GM18870 (cell line): ENCODE measurements around the gene ARID4B.
"Not testable (repeated sequence)": the region's sequence is repeated elsewhere in the genome, so short reads cannot be mapped to it uniquely, and the experiment has no call there.

Source experiments
- ATAC-seq: cut with Tn5 transposase; IDR thresholded peaks from one replicate; pipeline ENCODE4 v1.9.1; 2021; ENCODE audit warnings: moderate library complexity; ENCODE audit not compliant: unreplicated experiment

Gene ARID4B

DNA sequence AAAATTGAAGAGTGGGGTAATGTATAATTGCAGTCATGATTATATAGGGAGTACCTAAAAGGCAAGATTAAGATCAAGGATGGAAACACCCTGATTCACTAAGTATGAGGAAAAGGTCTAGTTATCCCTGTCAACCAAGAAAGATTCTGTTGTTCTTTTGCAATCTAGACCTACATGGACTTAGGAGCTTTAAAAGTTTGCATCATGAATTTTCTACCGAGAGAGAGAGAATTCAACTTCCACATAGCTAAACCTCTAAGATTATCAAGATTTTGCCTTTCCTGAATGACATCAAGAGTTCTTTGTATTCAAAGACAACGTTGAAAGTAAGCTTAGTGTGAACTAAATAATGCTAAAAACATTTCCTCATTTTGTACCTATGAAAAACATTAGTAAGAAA, 88.1 kb downstream of the ARID4B start:
- no peak for ATAC-seq

DNA sequence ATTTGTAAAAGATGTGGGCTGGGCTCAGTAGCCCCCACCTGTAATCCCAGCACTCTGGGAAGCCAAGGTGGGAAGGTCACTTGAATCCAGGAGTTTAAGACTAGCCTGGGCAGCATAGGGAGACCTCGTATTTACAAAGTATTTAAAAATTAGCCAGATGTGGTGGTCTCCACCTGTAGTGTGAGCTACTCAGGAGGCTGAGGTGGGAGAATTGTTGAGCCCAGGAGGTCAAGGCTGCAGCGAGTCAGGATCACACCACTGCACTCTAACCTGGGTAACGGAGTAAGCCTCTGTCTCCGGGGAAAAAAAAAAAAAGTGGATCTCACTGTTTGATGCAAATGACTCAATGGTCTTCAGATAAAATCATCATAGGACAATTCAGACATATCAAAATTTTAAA, 89.4 kb downstream of the ARID4B start:
- no peak for ATAC-seq

DNA sequence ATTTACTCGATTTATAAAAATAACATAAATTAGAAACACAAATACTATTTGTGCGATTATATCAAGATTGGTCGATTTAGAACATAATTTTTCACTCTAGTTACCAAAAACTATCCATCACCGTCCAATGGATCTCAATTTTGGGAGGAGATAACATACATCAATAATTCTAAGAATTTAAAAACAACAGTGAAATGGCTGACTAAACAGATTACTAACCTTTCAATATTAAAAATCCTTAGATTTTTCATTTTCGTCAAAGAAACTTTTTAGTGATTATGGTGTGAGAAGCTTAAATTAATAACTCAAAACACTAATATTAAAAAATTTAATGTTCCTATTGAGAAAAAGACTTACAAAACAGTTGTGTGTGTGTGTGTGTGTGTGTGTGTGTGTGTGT, 91.9 kb downstream of the ARID4B start:
- ATAC-seq: no peak

DNA sequence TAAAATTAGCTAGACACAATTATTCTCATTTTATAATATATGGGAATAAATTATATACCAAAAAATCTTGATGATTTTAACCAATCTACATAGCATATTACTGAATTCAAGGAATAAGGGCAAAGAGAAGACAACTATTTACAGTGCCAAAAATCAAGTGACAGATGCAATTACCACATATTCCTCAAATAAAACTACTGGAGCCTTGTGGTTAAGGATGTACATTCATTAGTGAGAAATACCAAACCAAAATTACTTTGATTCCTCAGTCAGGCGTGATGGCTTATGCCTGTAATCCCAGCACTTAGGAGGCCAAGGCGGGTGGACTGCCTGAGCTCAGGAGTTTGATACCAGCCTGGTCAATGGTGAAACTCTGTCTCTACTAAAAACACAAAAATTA, 98.1 kb downstream of the ARID4B start:
- no peak for ATAC-seq

DNA sequence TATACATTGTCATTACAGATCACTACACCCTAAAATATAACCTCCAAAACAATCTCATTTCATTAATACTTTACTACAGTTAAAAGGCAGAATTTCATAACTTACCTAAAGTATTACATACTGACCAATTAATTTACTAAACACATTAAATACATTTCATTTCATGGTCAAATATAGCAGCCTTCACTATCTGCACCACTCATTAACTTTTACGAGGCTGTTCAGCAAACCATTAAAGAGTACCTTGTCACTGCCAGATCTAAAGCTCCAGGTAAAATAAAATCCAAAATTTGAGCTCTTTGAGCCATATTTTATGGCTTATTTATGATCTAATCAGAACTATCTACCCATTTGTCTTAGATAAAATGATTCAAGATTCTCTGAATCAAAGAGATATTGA, 100.6 kb downstream of the ARID4B start:
- no peak for ATAC-seq

DNA sequence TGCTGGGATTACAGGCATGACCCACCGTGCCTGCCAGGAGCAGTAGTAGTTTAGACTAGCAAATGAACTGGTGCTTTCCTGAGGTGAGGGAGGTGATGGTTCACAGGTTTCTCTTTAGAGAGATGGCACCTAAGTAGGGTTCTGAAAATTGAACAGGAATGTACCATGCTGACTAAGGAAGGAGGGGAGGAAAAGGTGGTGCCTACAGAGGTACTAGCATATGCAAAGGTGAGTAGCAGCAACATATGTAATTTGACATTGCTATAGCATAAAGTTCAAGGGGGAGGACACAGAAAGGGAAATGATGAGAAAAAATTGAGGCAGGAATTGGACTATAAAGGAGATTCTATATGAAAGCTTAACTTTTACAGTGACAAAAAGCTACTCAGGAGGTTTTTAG, 101.0 kb downstream of the ARID4B start:
- no peak for ATAC-seq

DNA sequence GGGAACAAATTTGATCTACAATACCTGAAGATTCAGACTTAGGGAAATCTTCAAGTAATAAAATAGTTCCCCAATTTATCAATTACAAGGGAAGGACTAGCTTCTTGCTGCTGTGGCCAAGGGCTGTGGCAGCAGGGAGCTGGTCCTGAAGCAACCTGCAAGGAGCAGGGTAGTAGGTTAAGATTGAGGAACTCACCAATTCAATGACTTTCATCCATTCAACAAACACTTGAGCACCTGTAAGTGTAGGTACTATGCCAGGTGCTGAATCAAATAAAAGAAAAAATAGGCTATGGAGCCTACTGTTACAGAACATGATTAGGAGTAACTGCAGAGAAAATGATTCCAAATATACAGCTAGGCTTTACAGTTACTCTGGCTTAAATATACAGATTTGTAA, 102.7 kb downstream of the ARID4B start:
- no peak for ATAC-seq

DNA sequence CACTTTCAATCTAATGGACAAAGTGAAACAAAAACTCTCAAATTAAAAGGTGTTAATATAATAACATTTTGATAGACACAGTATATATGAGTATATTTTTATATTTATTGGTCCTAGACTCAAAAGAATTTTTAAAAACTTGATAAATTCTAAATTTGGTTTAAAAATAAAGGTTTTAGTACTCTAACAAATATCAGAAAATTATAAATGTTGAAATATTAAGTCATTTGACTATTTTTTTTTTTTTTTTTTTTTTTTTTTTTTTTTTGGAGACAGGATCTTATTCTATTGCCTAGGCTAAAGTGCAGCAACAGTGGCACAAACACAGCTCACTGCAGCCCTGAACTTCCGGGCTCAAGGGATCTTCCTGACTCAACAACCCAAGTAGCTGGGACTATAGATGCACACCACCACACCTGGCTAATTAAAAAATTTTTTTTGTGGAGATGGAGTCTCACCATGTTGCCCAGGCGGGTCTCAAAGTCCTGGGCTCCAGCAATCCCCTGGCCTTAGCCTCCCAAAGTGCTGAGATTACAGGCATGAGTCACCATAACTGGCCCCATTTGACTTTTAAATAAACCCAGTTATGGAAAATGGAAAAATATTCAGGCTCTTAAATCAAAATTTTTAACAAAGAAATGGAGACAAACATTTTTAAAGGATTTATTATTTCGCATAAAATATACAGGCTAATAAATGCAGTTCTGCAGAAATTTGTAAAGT, 106.2 kb downstream of the ARID4B start:
- no peak for ATAC-seq

DNA sequence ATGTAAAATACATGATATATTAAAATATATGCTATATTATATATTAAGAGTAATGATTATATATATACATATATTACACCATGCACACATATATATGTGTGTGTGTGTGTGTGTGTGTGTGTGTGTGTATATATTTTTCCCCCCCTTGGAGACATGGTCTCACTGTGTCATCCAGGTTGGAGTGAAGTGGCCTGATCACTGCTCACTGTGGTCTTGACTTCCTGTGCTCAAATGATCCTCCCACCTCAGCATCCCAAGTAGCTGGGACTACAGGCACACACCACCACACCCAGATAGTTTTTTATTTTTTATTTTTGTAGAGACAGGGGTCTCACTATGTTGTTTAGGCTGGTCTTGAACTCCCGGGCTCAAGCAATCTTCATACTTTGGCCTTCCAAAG, 112.5 kb downstream of the ARID4B start:
- ATAC-seq: no peak

DNA sequence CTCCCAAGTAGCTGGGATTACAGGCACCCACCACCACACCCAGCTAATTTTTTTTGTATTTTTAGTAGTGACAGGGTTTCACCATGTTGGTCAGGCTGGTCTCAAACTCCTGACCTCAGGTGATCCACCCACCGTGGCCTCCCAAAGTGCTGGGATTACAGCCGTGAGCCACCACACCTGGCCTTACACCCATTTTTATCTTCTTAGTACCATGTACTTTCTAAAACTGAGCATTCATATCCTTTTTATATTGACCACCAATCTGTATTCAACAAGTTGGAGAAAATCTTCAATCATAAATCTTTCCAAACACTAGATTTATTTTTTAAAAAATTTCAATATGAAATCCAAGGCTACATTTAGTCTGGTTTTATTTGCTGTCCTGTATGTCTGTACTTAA, 113.0 kb downstream of the ARID4B start:
- ATAC-seq: not testable (repeated sequence)

DNA sequence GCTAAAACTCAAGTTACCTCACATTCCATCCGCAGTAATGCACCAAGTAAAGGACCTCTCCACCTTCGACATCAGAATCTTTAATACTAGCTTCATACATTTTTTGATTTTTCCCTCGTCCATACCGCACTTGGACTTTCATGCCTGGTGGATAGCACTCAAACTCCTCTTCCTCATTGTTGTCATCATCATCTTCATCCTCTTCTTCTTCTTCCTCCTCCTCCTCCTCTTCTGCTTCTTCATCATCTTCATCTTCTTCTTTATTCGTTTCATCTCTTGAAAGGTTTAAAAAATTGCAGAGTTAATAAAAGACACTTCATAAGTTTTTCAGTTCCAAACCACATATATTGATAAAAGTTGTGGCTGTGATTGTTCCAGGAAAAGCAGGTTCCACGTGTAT, 114.2 kb downstream of the ARID4B start:
- ATAC-seq: no peak

DNA sequence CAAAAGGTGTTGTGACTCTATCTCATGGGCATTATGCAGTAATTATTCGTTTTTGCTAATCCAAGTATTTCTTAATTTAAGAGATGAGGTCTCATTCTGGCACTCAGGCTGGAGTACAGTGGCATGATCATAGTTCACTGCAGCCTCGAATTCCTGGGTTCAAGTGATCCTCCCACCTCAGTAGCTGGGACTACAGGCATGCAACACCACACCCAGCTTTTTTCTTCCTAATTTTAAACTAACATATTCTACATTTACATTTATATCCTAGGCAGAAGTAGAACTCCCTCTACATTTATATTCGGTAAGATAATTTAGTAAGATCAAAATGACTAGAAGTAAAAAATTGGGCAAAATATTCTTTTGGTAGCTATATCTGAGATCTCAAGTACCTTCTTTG, 116.5 kb downstream of the ARID4B start:
- ATAC-seq: no peak

DNA sequence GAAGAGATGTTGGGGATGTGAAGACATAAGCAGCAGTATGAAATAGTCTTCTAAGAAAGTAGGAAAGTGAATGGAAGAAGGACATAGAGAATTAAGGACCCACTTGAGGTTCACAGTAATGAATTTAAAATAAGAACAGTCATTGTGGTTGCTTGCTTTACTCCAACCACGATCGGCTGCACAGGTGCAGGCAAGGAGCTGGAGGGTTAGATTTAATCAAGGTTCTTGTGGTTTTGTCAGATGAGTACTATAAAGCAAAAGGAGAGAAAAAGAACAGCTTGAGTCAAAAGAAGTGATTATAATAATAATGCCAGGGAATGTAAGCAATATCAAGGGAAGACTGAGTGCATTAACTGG, 120.8 kb downstream of the ARID4B start:
- ATAC-seq: no peak

DNA sequence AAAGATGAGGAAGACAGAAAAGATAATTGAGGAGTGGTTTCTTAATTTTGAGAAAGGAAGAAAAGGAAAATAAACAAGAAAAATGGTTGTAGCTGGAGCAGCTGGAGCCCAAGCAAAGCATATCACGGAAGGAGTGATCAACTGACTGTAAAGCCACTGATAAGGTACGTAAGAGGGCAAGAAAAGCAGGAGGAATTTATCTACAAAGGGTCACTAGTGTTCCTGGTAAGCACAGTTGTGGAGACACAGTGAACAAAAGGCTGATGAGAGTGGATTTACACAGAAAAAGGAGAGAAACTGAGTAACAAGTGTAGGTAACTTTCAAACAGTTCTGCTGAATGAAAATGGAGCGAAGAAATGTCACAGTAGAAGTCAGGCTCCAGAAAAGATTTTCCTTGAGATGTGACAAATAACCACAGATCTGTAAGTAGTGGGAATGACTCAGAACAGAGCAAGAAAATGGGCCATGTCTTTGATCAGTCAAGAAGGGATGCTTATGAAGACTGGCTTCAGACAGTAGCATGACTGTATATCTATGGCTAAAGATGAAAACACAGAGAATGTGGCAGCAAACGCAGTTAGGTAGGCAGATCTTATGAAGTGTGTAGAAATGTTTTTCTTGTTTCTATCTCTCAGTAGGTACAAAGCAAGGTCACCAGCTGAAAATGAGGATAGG, 121.3 kb downstream of the ARID4B start:
- ATAC-seq: no peak

DNA sequence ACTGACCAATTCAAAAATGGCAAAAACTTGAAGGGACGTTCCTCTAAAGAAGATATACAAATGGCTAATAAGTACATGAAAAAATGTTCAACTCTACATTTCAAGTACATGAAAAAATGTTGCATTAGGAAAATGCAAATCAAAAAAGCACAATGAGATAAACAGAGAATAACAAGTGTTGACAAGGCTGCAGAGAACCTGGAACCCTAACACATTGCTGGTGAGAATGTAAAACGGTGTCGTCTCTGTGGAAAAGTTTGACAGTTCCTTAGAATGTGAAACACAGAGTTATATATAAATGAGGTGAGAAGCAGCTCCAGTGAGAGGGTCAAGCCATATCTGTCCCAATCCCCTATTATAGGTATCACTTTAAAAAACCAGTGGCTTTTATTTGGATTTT, 122.3 kb downstream of the ARID4B start:
- no peak for ATAC-seq

DNA sequence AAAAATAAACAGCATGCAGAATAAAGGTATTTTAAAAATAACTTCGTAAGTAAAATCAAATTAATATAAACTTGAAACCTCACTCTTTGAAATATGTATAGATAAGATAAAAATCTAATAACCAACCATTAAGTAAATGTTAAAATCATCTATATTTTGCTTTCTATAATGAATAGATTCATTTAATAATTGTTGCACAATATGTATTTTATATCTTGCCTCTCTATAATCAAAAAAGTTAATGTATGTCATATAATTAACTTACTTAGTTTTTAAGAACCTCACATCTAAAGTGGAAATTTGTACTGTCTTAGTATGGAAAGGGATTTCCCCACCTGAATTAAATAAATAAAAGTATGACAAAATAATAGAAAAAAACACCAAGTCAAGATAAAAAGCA, 124.6 kb downstream of the ARID4B start:
- ATAC-seq: no peak

DNA sequence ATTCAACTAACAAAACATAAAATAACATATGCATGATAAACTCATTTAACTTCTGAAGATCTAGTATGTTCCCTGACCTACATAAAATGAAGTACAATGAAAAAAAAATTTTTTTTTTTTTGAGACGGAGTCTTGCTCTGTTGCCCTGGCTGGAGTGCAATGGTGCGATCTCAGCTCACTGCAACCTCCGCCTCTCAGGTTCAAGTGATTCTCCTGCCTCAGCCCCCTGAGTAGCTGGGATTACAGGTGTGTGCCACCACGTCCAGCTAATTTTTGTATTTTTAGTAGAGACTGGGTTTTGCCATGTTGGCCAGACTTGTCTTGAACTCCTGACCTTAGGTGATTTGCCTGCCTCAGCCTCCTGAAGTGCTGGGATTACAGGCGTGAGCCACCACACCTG, 125.5 kb downstream of the ARID4B start:
- ATAC-seq: not testable (repeated sequence)

DNA sequence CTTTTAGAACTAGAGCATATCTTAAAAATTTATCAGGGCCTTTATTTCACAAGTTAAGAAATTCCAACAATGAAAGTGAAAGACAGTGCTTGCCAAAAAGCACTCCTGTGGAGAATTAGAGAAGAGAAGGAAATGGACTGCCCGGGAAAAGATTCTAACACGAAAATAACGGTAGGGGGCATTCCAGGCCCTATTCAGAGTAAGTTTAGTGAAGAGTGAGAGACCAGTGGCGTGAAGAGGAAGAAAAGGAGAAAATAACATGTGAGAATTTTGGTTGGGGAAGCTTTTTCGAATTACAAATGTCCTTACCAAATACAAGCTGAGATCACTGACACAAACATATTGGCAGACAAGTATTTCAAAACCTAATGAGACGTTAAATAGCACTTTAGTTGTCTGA, 128.5 kb downstream of the ARID4B start:
- no peak for ATAC-seq

DNA sequence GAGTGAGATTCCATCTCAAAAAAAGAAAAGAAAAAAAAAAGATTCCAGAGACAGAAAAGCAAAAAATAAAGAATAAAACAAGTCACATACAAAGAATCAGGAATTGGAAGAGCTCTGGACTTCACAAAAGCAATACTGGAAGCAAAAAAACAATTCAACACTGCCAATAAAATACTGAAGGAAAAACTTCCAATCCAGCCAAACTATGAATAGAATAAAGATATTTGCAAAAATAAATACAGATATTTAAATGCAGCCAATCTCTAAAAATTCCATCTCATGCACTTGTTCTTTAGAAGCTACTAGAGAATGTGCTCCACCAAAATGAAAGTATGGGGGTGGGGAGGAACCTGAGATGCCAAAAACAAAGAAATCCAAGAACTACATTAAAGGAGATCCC, 137.5 kb downstream of the ARID4B start:
- ATAC-seq: no peak

DNA sequence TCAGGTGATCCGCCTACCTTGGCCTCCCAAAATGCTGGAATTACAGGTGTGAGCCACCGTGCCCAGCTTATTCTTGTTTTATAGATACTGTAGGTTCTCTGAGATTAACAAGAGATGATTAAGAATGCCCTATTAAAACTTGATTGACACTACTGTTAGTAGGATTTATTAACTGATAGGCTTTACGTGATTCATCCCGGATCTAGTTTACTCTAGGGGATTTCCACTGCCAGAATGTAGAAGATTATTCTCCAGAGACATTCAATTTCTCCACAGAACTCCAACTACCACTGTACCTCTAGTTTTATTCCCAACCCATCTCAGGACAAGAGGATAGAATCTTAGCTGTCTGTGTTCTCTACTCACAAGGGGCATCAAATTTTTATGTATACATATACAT, 140.7 kb downstream of the ARID4B start:
- no peak for ATAC-seq

DNA sequence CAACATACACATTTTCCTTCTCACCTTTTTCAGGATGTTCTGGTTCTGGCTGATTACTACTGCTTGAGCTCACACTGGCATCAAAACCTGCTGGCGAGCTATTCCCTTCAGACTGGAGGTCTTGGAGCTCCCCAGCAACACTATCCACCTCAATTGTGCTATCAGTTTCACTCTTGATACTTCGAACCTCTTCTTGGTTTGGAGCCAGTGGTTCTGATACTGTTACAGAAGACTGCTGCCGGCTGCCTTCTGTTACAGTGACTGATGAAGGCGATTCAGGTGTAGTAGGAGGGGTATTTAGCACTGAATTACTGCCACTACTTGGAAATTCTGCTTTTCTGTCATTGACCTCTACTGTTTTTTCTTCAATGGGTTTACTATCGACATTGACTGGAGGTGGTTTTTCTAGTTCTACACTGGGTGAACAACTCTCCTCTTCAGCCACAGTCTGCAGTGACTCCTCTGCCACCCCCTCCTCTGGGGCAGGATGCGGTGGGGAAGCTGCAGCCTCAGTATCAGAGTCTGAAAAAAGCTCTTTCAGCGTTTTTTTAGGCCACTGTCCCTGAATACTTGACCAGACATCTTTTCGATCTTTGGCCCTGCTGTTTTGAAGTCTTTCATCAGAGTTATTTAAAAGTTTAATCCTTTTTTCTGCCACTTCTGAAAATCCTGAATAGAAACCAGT, 146.3 kb downstream of the ARID4B start:
- ATAC-seq: no peak

DNA sequence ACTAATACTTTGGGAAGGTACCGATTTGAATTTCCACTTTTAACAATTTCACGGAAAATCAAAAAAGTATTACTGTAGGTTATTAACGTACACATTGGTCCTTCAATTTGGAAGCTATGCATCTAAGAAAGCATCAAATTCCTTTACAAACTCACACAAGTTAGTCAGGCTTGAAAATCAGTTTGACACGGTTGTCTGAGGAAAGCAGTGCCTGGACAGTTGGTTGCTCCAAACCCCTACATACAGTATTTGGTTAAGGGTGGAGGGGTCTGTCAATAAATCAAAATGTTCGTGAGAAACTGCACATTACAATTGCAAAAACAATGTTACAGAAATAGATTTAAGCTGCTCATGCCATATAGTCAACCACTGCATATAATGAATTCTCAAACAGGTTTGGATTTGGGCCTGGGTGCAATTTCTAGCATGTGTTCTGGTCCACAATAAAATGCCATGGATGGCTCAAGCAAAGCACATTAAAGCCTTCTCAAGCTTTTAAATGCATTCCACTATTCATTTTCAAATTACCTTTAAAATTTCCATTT, 147.0 kb downstream of the ARID4B start:
- ATAC-seq: no peak
